GM12878 (cell line): ENCODE results near the gene JHY. TPM values are rescaled to one million over a fixed set of nuclear protein-coding genes. Genes with fewer than 3 reads are reported as not detected.

Experiments
- ATAC-seq: fragments of 200-7000 bp; cut with Tn5 transposase; 3 replicates; pipeline ENCODE4 v1.9.1; 2020; ENCODE audit warnings: mild to moderate bottlenecking, moderate library complexity
- BruUV-seq: library from RNA; stranded (reverse); fragments of 400-500 nt; replicated peaks from 2 replicates; lab custom pipeline; 2021; lab: Mats Ljungman, UMichigan
- CTCF ChIA-PET: fragments of 300-600 bp; sonication (Branson Sonifier 250); formaldehyde crosslinking; extraction: SDS; loops from one replicate; lab custom pipeline; 2021; ENCODE audit warnings: inconsistent platforms; lab: Yijun Ruan, JAX
- POLR2A ChIA-PET: fragments of 350-600 bp; formaldehyde crosslinking; extraction: SDS; loops from one replicate; lab custom pipeline; 2021; ENCODE audit warnings: inconsistent platforms; lab: Charles Lee
- RAD21 ChIA-PET: fragments of 300-600 bp; sonication (Branson Sonifier 250); formaldehyde crosslinking; loops from one replicate; lab custom pipeline; 2023; ENCODE audit warnings: antibody characterized with exemption; ENCODE audit not compliant: unreplicated experiment; lab: Charles Lee
- SMC1A ChIA-PET: fragments of 300-600 bp; sonication (Branson Sonifier 250); formaldehyde crosslinking; loops from one replicate; lab custom pipeline; 2023; ENCODE audit not compliant: unreplicated experiment, uncharacterized antibody; lab: Charles Lee
- DNase-seq: peaks from one replicate; pipeline ENCODE4 v3.0.0-alpha.2; 2011; ENCODE audit warnings: low read depth, low spot score
- FAIRE-seq: peaks from 3 replicates; lab custom pipeline; 2011; peaks lifted over from hg19 to GRCh38; lab: Jason Lieb, UNC
- H2AFZ ChIP-seq: 2 replicates; pipeline ENCODE4 v1.6.0; 2011; ENCODE audit warnings: low read depth, low read length, control low read depth; ENCODE audit not compliant: control insufficient read depth
- H3K27ac ChIP-seq: 2 replicates; pipeline ENCODE4 v1.5.1; 2011; ENCODE audit warnings: control low read depth; ENCODE audit not compliant: control insufficient read depth, insufficient read depth
- H3K27me3 ChIP-seq, 2 experiments: replicated peaks in 1 of 2; 2 replicates each; pipeline versions ENCODE4 v1.6.0 to v1.6.1; 2011; ENCODE audit warnings: low read length in 1 of 2; ENCODE audit not compliant: control insufficient read depth in 2 of 2, insufficient read depth in 2 of 2
- H3K36me3 ChIP-seq, 2 experiments: 2 replicates each; pipeline ENCODE4 v1.5.1; 2011; ENCODE audit warnings: low read length in 1 of 2; ENCODE audit not compliant: control insufficient read depth in 2 of 2, insufficient read depth in 2 of 2
- H3K4me1 ChIP-seq: 2 replicates; pipeline ENCODE4 v1.6.1; 2011; ENCODE audit warnings: mild to moderate bottlenecking, low read length, moderate library complexity, mixed read lengths; ENCODE audit not compliant: control insufficient read depth, insufficient read depth
- H3K4me2 ChIP-seq: 2 replicates; pipeline ENCODE4 v1.6.0; 2011; ENCODE audit warnings: control low read depth; ENCODE audit not compliant: control insufficient read depth, insufficient read depth
- H3K4me3 ChIP-seq: fragments of 200-600 bp; sonication (generic); 2 replicates; pipeline ENCODE4 v1.5.1; 2016
- H3K79me2 ChIP-seq: 2 replicates; pipeline ENCODE4 v1.6.0; 2011; ENCODE audit warnings: low read length; ENCODE audit not compliant: control insufficient read depth, insufficient read depth
- H3K9ac ChIP-seq: 2 replicates; pipeline ENCODE4 v1.8.0; 2011; ENCODE audit warnings: low read length, control low read depth, mixed read lengths; ENCODE audit not compliant: control insufficient read depth, insufficient read depth
- H3K9me3 ChIP-seq: replicated peaks from 3 replicates; pipeline ENCODE4 v1.5.1; 2011; ENCODE audit warnings: mild to moderate bottlenecking, low read length; ENCODE audit not compliant: control insufficient read depth, insufficient read depth
- H4K20me1 ChIP-seq: 2 replicates; pipeline ENCODE4 v1.6.0; 2011; ENCODE audit not compliant: control insufficient read depth, insufficient read depth
- BHLHE40 ChIP-seq, 2 experiments: fragments of 450-650 bp in 1 of 2; IDR thresholded peaks; 2 replicates each; pipeline ENCODE4 v1.6.1; 2011 to 2017; ENCODE audit warnings: low read depth in 2 of 2, borderline replicate concordance in 1 of 2, improper control_type of control experiment in 1 of 2, low read length in 1 of 2, mild to moderate bottlenecking in 1 of 2
- E4F1 ChIP-seq: fragments of 450-650 bp; IDR thresholded peaks from 2 replicates; pipeline ENCODE4 v1.6.1; 2018; ENCODE audit warnings: borderline replicate concordance, mild to moderate bottlenecking; ENCODE audit not compliant: partially characterized antibody
- FOXK2 ChIP-seq: fragments of 450-650 bp; IDR thresholded peaks from 2 replicates; pipeline ENCODE4 v1.6.1; 2017; ENCODE audit warnings: mild to moderate bottlenecking, moderate library complexity
- JUNB ChIP-seq: IDR thresholded peaks from 2 replicates; pipeline ENCODE4 v1.6.1; 2016; ENCODE audit warnings: antibody characterized with exemption, mild to moderate bottlenecking
- WGBS: methylation state at CpG from one replicate; pipeline ENCODE4 v1.1.6; 2016; ENCODE audit warnings: low lambda C conversion rate; ENCODE audit not compliant: insufficient replicate concordance, insufficient coverage; ENCODE audit errors: missing lambda C conversion rate; 5-methylcytosine and 5-hydroxymethylcytosine counted together
- in situ Hi-C: fragments of 300-500 bp; cut with MboI; formaldehyde crosslinking; loops from 9 replicates; pipeline ENCODE4 v1.14.3; 2018; ENCODE audit warnings: mixed read lengths
- intact Hi-C: fragments of 100-400 bp; cut with micrococcal nuclease; formaldehyde crosslinking; loops from one replicate; pipeline ENCODE4 v1.14.2; 2022; ENCODE audit not compliant: unreplicated experiment
- polyA plus RNA-seq, 11 experiments: library from polyadenylated mRNA; depleted of rRNA in 4 of 11; unstranded in 6 of 11; stranded (reverse) in 5 of 11; fragments of >200 nt; fragmentation: Nextera tagmentation in 4 of 11; fragmentation: Illumina TruSeq in 1 of 11; extraction: Ambion mirVana in 4 of 11; extraction: Trizol in 1 of 11; gene quantifications; 1 replicate in 1 of 11; 2 replicates in 10 of 11; pipeline versions ENCODE4 v1.2.1 to v1.2.3, GENCODE V29; 2011 to 2016; ENCODE audit warnings: inconsistent platforms in 2 of 11, missing spikeins in 2 of 11, low read depth in 1 of 11
- total RNA-seq, 4 experiments: library from RNA; depleted of rRNA in 3 of 4; stranded (reverse); fragments of >200 nt in 3 of 4; fragmentation: Illumina TruSeq in 1 of 4; extraction: Trizol in 1 of 4; gene quantifications; 2 replicates each; pipeline versions ENCODE4 v1.2.1 to v1.2.3, GENCODE V29; 2013 to 2021
- TF ChIP-seq, protein P1 (sequence below): IDR thresholded peaks from 2 replicates; pipeline ENCODE4 v1.6.1; 2012; ENCODE audit warnings: low read depth, low read length, improper control_type of control experiment

The JHY gene
- total and polyA plus RNA-seq, 10 of the 15 experiments (the other 5 are each of a cell fraction or from before 2014, with no cell fraction given): 0.90 to 7.1 (median 5.5) TPM

- TF ChIP-seq BHLHE40 (IDR thresholded peaks at IDR 0.05; ENCODE audit: borderline replicate concordance in 1 of 2, low read depth in 2 of 2, low read length in 1 of 2) (peak in 1 of 2 experiments; percentile 30; a peak in 1 of 4 replicates), E4F1 (no peak), FOXK2 (no peak)
- TF ChIP-seq, all 136 proteins: peak for 12
Observed at GRCh38 chr11:122843281-122844141, 39.0 kb upstream of the JHY start (continued).

DNA sequence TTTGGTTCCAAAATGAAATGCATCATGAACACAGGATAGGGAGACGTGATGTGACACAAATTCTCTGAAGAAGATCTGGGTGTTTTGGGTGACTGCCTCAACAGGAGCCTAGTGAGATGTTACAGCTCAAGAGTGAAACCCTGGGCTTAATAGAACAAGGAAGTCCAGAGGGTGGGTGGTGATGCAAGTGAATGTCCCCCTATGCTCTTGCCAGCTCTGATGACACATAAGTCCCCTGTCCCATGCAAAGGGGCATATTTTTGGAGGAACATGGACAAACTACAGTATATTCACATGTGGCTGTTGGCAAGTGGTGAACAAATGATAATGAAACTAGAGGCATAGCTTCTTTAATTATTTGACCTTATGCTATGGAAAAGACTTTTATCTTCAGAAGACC is 35.1 kb upstream of the JHY start:
- no peak overlapping the region for H3K27ac ChIP-seq
- SMC1A ChIA-PET: interaction anchor here (1.0 to 15.4 kb wide), 10 partner anchors 8 to 209 kb away, joined by 3 to 485 read pairs (median 10); no protein-coding TSS in a partner anchor
- H3K9me3 ChIP-seq: no peaks in the 10 kb centered on the region
- CTCF ChIA-PET: interaction anchor here (1.0 to 15.5 kb wide), 4 partner anchors 10 to 55 kb away, joined by 9 to 490 read pairs (median 248); no protein-coding TSS in a partner anchor
- in situ Hi-C loops: no loop called here
- TF ChIP-seq, protein P1, sequence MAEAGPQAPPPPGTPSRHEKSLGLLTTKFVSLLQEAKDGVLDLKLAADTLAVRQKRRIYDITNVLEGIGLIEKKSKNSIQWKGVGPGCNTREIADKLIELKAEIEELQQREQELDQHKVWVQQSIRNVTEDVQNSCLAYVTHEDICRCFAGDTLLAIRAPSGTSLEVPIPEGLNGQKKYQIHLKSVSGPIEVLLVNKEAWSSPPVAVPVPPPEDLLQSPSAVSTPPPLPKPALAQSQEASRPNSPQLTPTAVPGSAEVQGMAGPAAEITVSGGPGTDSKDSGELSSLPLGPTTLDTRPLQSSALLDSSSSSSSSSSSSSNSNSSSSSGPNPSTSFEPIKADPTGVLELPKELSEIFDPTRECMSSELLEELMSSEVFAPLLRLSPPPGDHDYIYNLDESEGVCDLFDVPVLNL: no peak
- TF ChIP-seq JUNB: no peak
- TF ChIP-seq, all 136 proteins: peak for 0
- H3K36me3 ChIP-seq: no peaks in the 10 kb centered on the region
- ATAC-seq (no peak), FAIRE-seq (no peak), DNase-seq (no peak)
- no peak overlapping the region for H2AFZ ChIP-seq
- peaks cover 25% of the 10 kb centered on the region for H3K4me1 ChIP-seq
- RAD21 ChIA-PET: interaction anchor here (1.0 to 11.7 kb wide), 7 partner anchors 9 to 53 kb away, joined by 3 to 293 read pairs (median 7); partner anchors contain the start of gene CRTAM
- no peak overlapping the region for H3K4me3 ChIP-seq
- 0% methylated on average over 1 of the region's 1 CpG for WGBS
- intact Hi-C loops: no loop called here
- POLR2A ChIA-PET: no interaction called here
- no peaks in the 10 kb centered on the region for H3K79me2 ChIP-seq
- no peak overlapping the region for H3K9ac ChIP-seq
- BruUV-seq: no TSS peak
- H4K20me1 ChIP-seq: no peaks in the 10 kb centered on the region
- H3K27me3 ChIP-seq: no peaks in the 10 kb centered on the region
- H3K4me2 ChIP-seq: no peak overlapping the region
